PC-9 (cell line): Measurements from ENCODE around the gene SUFU.

ENCODE experiments used
- CTCF ChIP-seq: fragments of 200-600 bp; sonication (generic); conservative IDR thresholded peaks from 2 replicates; pipeline ENCODE4 v1.6.1; 2017; ENCODE audit warnings: mixed run types, antibody characterized with exemption, mild to moderate bottlenecking, moderate library complexity
- EZH2 ChIP-seq: fragments of 200-600 bp; sonication (generic); IDR thresholded peaks from 2 replicates; pipeline ENCODE4 v1.8.0; 2017; ENCODE audit warnings: antibody characterized with exemption, low read depth

GRCh38 chr10:102565793-102566192 is 62.0 kb downstream of the SUFU start:
- no peak for TF ChIP-seq CTCF
- no peak for TF ChIP-seq EZH2
